ENCODE data around the gene ALX3.
A peak's percentile ranks its signal among the peaks of the same experiment; 100 is the strongest.

ALX3 gene

DNA sequence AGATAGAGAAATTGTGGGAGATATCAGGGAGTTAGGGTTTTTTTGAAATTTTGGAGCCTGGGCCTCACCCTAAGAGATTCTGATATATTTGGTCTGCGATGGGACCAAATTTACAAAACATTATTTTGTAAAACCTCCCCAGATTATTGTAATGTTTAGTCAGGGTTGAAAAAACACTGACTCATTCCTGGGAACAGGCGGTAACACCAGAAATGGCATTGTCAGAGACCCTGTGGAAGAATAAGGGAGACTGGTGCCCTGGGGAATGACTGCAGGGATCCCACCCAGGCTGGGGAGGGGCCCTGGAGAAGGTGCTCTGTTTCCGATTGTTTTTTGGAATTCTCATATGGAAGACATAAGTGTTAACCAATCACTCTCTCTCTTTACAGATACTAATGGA, 49.2 kb downstream of the ALX3 start:
- peaks cover 57% of the 10 kb centered on the region for H3K36me3 ChIP-seq (ENCODE audit: insufficient read depth, low read length)
- no peak overlapping the region for H2AFZ ChIP-seq (ENCODE audit: low read length, unreplicated experiment)

DNA sequence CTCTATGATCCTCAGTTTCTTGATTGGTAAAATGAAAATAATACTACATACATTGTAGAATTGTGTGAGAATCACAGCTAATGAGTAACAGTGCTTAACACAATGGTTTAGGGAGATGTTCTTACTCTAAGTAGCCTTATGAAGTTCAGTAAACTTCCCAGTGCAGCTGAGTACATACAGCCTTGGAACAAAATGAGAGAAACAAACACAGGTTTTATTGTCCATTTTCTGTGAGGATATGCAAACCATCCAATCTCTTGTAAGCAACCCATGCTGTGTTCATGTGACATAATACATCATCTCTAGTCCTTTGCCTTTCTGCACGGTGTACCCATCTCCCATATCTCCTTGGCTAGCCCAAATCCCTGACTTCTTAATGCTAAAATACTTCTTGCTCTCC, 50.7 kb downstream of the ALX3 start:
- Histone ChIP-seq H3K4me3 (ENCODE audit: low read depth, low read length) (no peak overlapping the region), H3K79me2 (ENCODE audit: control insufficient read depth, insufficient read depth, low read length, unreplicated experiment) (no peaks in the 10 kb centered on the region), H3K36me3 (ENCODE audit: insufficient read depth, low read length) (peaks cover 67% of the 10 kb centered on the region), H3K4me1 (ENCODE audit: control insufficient read depth, insufficient read depth, low read length, unreplicated experiment) (peaks cover 16% of the 10 kb centered on the region), H2AFZ (ENCODE audit: low read length, unreplicated experiment) (no peak overlapping the region), H3K27ac (ENCODE audit: low read depth, low read length) (no peak overlapping the region), H3K27me3 (ENCODE audit: insufficient read depth, low read length) (no peaks in the 10 kb centered on the region)

More for the DNA sequence above, 49.2 kb downstream of the ALX3 start:
- Histone ChIP-seq H3K27me3 (ENCODE audit: insufficient read depth, low read length) (no peaks in the 10 kb centered on the region), H3K27ac (ENCODE audit: low read depth, low read length) (peak overlapping the region; percentile 30; the same call in 1 of the 2 replicates), H3K79me2 (ENCODE audit: control insufficient read depth, insufficient read depth, low read length, unreplicated experiment) (no peaks in the 10 kb centered on the region), H3K4me1 (ENCODE audit: control insufficient read depth, insufficient read depth, low read length, unreplicated experiment) (peaks cover 16% of the 10 kb centered on the region), H3K4me3 (ENCODE audit: low read depth, low read length) (no peak overlapping the region)

DNA sequence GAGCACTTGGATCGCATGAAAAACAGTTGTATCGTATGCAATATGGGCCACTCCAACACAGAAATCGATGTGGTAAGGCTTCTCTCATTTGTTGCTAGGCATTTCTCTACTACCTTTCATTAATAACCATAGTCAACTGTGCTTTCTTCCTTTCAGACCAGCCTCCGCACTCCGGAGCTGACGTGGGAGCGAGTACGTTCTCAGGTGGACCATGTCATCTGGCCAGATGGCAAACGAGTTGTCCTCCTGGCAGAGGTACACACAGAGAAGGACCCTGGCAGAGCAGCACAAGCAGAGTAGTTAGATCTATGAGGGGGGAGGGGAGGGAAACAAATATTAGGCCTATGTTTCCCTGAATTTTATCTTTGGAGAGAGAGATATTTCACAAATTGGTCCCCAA, 52.1 kb downstream of the ALX3 start:
- H3K27ac ChIP-seq (ENCODE audit: low read depth, low read length), result no peak overlapping the region
- H3K79me2 ChIP-seq (ENCODE audit: control insufficient read depth, insufficient read depth, low read length, unreplicated experiment), result no peaks in the 10 kb centered on the region
- peaks cover 16% of the 10 kb centered on the region for H3K4me1 ChIP-seq (ENCODE audit: control insufficient read depth, insufficient read depth, low read length, unreplicated experiment)
- peaks cover 65% of the 10 kb centered on the region for H3K36me3 ChIP-seq (ENCODE audit: insufficient read depth, low read length)
- H3K4me3 ChIP-seq (ENCODE audit: low read depth, low read length), result no peak overlapping the region
- H2AFZ ChIP-seq (ENCODE audit: low read length, unreplicated experiment), result no peak overlapping the region
- H3K27me3 ChIP-seq (ENCODE audit: insufficient read depth, low read length), result no peaks in the 10 kb centered on the region

DNA sequence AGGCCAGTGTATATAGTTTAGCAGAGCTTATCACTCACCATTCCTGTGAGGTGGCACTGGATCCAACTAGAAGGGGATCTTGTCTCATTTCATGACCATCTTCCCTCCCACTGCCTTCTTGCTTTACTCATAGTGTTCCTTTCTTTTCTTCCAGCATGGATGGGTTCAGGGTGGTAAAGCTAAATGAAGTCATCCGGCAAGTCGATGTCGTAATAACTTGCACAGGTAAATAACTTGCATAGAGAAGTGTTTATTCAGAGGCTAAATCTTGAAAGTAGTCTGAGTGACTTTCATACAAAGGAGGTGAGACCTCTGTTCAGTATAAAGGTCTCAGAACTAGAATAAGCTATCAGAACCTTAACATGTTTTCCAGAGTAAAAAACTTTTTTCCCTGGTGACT, 52.7 kb downstream of the ALX3 start:
- H3K36me3 ChIP-seq (ENCODE audit: insufficient read depth, low read length), result peaks cover 65% of the 10 kb centered on the region
- no peak overlapping the region for H3K27ac ChIP-seq (ENCODE audit: low read depth, low read length)
- peaks cover 16% of the 10 kb centered on the region for H3K4me1 ChIP-seq (ENCODE audit: control insufficient read depth, insufficient read depth, low read length, unreplicated experiment)
- no peak overlapping the region for H2AFZ ChIP-seq (ENCODE audit: low read length, unreplicated experiment)
- no peak overlapping the region for H3K4me3 ChIP-seq (ENCODE audit: low read depth, low read length)
- H3K79me2 ChIP-seq (ENCODE audit: control insufficient read depth, insufficient read depth, low read length, unreplicated experiment), result no peaks in the 10 kb centered on the region
- no peaks in the 10 kb centered on the region for H3K27me3 ChIP-seq (ENCODE audit: insufficient read depth, low read length)

DNA sequence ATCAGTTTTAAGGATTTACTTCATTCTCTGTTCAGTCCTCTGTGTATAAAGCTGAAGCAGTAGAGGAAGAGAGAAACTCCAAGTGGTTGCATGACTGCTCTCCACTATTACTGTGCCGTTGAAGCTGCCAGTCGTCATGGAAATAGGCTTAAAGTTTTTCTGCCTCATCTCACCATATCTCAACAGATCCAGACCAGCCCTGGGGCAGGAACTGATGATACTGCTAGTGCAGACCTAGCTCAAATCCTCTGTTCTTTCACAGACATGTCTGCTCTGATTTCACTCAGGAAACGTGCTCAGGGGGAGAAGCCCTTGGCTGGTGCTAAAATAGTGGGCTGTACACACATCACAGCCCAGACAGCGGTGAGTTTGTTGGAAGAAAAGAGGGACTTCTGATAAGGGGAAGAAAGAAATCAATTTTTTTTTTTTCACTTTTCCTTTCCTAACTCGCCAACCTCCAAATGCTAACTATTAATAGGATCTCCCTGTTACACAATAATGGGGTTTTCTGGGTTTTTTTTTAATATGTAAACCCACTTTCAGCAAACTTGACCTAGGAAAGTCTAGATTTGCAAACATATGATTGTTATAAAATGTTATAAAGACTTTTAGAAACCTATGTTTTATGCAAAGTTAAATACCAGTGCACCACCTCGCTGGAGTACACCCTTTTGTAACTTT, 58.2 kb downstream of the ALX3 start:
- H2AFZ ChIP-seq (ENCODE audit: low read length, unreplicated experiment), result no peak overlapping the region
- no peaks in the 10 kb centered on the region for H3K4me1 ChIP-seq (ENCODE audit: control insufficient read depth, insufficient read depth, low read length, unreplicated experiment)
- peaks cover 69% of the 10 kb centered on the region for H3K36me3 ChIP-seq (ENCODE audit: insufficient read depth, low read length)
- no peak overlapping the region for H3K27ac ChIP-seq (ENCODE audit: low read depth, low read length)
- H3K27me3 ChIP-seq (ENCODE audit: insufficient read depth, low read length), result no peaks in the 10 kb centered on the region
- H3K79me2 ChIP-seq (ENCODE audit: control insufficient read depth, insufficient read depth, low read length, unreplicated experiment), result peaks cover 12% of the 10 kb centered on the region
- H3K4me3 ChIP-seq (ENCODE audit: low read depth, low read length), result no peak overlapping the region

DNA sequence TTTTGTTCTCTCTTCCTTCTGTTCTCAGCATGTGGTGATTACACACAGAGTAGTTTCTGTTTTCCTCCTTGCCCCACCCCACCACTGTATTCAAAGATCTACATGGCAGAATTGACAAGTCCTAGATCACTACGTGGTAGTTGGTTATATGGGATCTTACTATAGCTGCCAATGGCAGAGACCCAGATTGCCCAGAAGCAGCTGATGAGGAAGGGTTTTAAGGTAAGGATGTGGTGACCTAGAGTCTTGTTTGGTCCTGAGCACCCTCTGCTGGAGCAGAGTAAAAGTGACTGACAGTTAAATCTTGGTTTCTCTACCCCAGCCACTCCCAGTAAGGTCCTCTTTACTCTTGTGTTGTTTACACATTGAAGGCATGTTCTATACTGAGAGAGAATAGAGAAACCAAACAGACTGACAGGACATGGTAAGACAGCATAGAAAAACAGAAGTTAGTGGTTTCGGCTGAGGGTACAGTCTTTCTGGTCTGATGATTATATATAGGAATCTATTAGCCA, 58.9 kb downstream of the ALX3 start:
- H3K27ac ChIP-seq (ENCODE audit: low read depth, low read length), result no peak overlapping the region
- H3K4me3 ChIP-seq (ENCODE audit: low read depth, low read length), result no peak overlapping the region
- no peaks in the 10 kb centered on the region for H3K4me1 ChIP-seq (ENCODE audit: control insufficient read depth, insufficient read depth, low read length, unreplicated experiment)
- H3K27me3 ChIP-seq (ENCODE audit: insufficient read depth, low read length), result no peaks in the 10 kb centered on the region
- H3K79me2 ChIP-seq (ENCODE audit: control insufficient read depth, insufficient read depth, low read length, unreplicated experiment), result peaks cover 19% of the 10 kb centered on the region
- no peak overlapping the region for H2AFZ ChIP-seq (ENCODE audit: low read length, unreplicated experiment)
- H3K36me3 ChIP-seq (ENCODE audit: insufficient read depth, low read length), result peaks cover 62% of the 10 kb centered on the region

All from ACC112 (cell line).